Suprapubic skin (tissue), 4 donors: Measurements from ENCODE around the gene ZCCHC13.

Source experiments
- EP300 ChIP-seq: sonication (generic); formaldehyde crosslinking; IDR thresholded peaks from one replicate; pipeline ENCODE4 v1.6.1; 2017; ENCODE audit warnings: antibody characterized with exemption
- POLR2A ChIP-seq, 2 donors: fragments of 450-650 bp; IDR thresholded peaks; one replicate each; pipeline ENCODE4 v1.6.1; 2017; ENCODE audit warnings: antibody characterized with exemption in 2 of 2, mild to moderate bottlenecking in 2 of 2, moderate library complexity in 2 of 2
- POLR2AphosphoS5 ChIP-seq, 3 donors: sonication (generic); formaldehyde crosslinking; IDR thresholded peaks; one replicate each; pipeline ENCODE4 v1.6.1; 2017; ENCODE audit warnings: antibody characterized with exemption in 3 of 3
- TF ChIP-seq, protein P1 (sequence below), 2 donors: fragments of 200-600 bp in 1 of 2; fragments of 450-650 bp in 1 of 2; sonication (generic) in 1 of 2; IDR thresholded peaks; one replicate each; pipeline ENCODE4 v1.5.1; 2016 to 2019; ENCODE audit warnings: antibody characterized with exemption in 2 of 2, mild to moderate bottlenecking in 1 of 2, moderate library complexity in 1 of 2

DNA sequence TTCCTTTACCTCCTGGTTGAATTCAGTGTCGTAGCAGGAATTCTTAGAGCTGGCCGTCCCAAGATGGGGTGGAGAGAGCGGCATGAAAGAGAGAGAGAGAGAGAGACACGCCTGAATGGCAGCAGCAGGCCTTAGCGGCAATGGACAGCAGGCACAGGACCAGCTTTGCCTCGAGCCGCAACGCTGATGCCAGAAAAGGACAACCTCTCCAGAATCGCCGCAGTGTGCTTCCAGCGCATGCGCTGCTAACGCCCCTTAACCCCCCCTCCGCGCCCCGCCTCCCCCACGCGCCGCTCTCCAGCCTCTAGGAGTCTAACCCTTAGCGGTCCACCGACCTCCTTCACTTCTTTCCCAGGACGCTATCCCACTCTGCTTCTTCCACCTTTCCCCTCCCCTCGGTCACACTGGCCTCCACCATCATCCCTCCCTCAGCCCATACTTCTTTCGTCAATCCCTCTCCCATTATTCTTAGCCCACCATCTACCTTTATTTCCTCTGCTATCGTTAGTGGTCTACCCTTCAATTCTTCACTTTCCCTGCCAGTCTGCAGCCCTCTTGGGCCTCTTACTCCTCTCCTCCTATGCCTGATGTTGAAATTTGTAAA is 10.5 kb upstream of the ZCCHC13 start:
- TF ChIP-seq, protein P1, sequence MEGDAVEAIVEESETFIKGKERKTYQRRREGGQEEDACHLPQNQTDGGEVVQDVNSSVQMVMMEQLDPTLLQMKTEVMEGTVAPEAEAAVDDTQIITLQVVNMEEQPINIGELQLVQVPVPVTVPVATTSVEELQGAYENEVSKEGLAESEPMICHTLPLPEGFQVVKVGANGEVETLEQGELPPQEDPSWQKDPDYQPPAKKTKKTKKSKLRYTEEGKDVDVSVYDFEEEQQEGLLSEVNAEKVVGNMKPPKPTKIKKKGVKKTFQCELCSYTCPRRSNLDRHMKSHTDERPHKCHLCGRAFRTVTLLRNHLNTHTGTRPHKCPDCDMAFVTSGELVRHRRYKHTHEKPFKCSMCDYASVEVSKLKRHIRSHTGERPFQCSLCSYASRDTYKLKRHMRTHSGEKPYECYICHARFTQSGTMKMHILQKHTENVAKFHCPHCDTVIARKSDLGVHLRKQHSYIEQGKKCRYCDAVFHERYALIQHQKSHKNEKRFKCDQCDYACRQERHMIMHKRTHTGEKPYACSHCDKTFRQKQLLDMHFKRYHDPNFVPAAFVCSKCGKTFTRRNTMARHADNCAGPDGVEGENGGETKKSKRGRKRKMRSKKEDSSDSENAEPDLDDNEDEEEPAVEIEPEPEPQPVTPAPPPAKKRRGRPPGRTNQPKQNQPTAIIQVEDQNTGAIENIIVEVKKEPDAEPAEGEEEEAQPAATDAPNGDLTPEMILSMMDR (IDR thresholded peaks at IDR 0.05): no peak
- no peak for TF ChIP-seq EP300
- TF ChIP-seq POLR2A (IDR thresholded peaks at IDR 0.05): no peak
- TF ChIP-seq POLR2AphosphoS5 (IDR thresholded peaks at IDR 0.05): no peak
